ENCODE data around the gene TNK1. TPM values are rescaled to one million over a fixed set of nuclear protein-coding genes. Genes with fewer than 3 reads are reported as not detected.

Gene TNK1
- total RNA-seq, 1 experiment from 2014 or later, result 7.0 TPM

DNA sequence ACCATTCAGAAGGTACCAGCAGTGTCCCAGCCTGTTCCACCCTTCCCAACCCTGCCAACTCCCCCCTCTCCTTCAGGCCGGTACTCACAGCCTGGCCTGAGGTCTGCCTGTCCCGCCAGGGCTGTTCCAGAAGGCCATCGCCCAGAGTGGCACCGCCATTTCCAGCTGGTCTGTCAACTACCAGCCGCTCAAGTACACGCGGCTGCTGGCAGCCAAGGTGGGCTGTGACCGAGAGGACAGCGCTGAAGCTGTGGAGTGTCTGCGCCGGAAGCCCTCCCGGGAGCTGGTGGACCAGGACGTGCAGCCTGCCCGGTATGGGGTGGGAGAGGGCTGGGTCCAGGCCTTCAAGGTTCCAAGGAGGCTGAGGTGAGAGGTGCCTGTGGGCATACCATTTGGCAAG lies 33.9 kb downstream of the TNK1 start:
- Mint-ChIP-seq H3K9me3 (ENCODE audit: low read depth, unreplicated experiment) (no peaks in the 10 kb centered on the region), H3K36me3 (ENCODE audit: insufficient read depth, unreplicated experiment) (peaks cover 9% of the 10 kb centered on the region), H3K27me3 (ENCODE audit: unreplicated experiment) (peaks cover 14% of the 10 kb centered on the region), H3K4me3 (ENCODE audit: low read depth, unreplicated experiment) (no peak overlapping the region), H3K27ac (ENCODE audit: unreplicated experiment) (no peak overlapping the region), H3K4me1 (ENCODE audit: low read depth, unreplicated experiment) (no peaks in the 10 kb centered on the region)
- intact Hi-C loops (cut with micrococcal nuclease; ENCODE audit: unreplicated experiment), result no loop called here
- DNase-seq, result no peak
- BruUV-seq (replicated peaks), result no TSS peak
- TF ChIP-seq CTCF (IDR thresholded peaks at IDR 0.05; ENCODE audit: unreplicated experiment), result no peak
- CTCF ChIA-PET, result no interaction called here

DNA sequence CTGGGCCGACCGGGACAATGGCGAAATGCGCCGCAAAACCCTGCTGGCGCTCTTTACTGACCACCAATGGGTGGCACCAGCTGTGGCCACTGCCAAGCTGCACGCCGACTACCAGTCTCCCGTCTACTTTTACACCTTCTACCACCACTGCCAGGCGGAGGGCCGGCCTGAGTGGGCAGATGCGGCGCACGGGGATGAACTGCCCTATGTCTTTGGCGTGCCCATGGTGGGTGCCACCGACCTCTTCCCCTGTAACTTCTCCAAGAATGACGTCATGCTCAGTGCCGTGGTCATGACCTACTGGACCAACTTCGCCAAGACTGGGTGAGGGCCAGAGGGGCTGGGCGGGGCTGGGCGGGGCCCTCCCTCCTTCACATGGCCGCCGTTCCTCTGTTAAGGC lies 34.9 kb downstream of the TNK1 start:
- DNase-seq, result no peak
- H3K27ac Mint-ChIP-seq (ENCODE audit: unreplicated experiment), result no peak overlapping the region
- H3K27me3 Mint-ChIP-seq (ENCODE audit: unreplicated experiment), result peaks cover 15% of the 10 kb centered on the region
- H3K36me3 Mint-ChIP-seq (ENCODE audit: insufficient read depth, unreplicated experiment), result peaks cover 9% of the 10 kb centered on the region
- H3K4me1 Mint-ChIP-seq (ENCODE audit: low read depth, unreplicated experiment), result no peaks in the 10 kb centered on the region
- BruUV-seq (replicated peaks), result no TSS peak
- H3K4me3 Mint-ChIP-seq (ENCODE audit: low read depth, unreplicated experiment), result no peak overlapping the region
- intact Hi-C loops (cut with micrococcal nuclease; ENCODE audit: unreplicated experiment), result no loop called here
- CTCF ChIA-PET, result no interaction called here
- no peak for TF ChIP-seq CTCF (IDR thresholded peaks at IDR 0.05; ENCODE audit: unreplicated experiment)
- H3K9me3 Mint-ChIP-seq (ENCODE audit: low read depth, unreplicated experiment), result no peaks in the 10 kb centered on the region

DNA sequence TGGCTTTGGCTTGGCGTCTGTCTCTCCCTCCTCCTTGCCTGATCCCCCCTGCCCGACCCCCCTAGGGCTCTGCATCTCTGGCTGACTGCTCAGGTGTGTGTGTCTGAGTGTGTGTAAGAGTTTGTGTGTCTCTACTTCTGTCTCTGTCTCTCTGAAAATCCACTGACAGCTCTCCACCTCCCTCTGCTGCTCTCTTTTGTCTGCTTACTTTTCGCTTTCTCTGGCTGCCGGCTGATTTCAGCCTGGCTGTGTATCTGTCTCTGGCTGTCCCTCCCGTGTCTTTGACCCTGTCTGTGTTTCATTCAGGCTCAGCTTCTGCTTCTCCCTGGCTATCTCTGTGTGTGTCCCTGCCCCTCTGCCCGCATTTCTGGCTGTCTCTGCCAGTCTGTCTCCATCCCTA lies 35.4 kb downstream of the TNK1 start:
- intact Hi-C loops (cut with micrococcal nuclease; ENCODE audit: unreplicated experiment), result no loop called here
- CTCF ChIA-PET, result no interaction called here
- no peaks in the 10 kb centered on the region for H3K9me3 Mint-ChIP-seq (ENCODE audit: low read depth, unreplicated experiment)
- BruUV-seq (replicated peaks), result no TSS peak
- H3K27ac Mint-ChIP-seq (ENCODE audit: unreplicated experiment), result no peak overlapping the region
- no peak for TF ChIP-seq CTCF (IDR thresholded peaks at IDR 0.05; ENCODE audit: unreplicated experiment)
- DNase-seq, result no peak
- H3K36me3 Mint-ChIP-seq (ENCODE audit: insufficient read depth, unreplicated experiment), result peaks cover 4% of the 10 kb centered on the region
- H3K27me3 Mint-ChIP-seq (ENCODE audit: unreplicated experiment), result peaks cover 15% of the 10 kb centered on the region
- no peaks in the 10 kb centered on the region for H3K4me1 Mint-ChIP-seq (ENCODE audit: low read depth, unreplicated experiment)
- no peak overlapping the region for H3K4me3 Mint-ChIP-seq (ENCODE audit: low read depth, unreplicated experiment)

DNA sequence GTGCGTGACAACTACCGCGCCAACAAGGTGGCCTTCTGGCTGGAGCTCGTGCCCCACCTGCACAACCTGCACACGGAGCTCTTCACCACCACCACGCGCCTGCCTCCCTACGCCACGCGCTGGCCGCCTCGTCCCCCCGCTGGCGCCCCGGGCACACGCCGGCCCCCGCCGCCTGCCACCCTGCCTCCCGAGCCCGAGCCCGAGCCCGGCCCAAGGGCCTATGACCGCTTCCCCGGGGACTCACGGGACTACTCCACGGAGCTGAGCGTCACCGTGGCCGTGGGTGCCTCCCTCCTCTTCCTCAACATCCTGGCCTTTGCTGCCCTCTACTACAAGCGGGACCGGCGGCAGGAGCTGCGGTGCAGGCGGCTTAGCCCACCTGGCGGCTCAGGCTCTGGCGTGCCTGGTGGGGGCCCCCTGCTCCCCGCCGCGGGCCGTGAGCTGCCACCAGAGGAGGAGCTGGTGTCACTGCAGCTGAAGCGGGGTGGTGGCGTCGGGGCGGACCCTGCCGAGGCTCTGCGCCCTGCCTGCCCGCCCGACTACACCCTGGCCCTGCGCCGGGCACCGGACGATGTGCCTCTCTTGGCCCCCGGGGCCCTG lies 36.3 kb downstream of the TNK1 start:
- intact Hi-C loops (cut with micrococcal nuclease; ENCODE audit: unreplicated experiment), result no loop called here

More for the DNA sequence above, 36.3 kb downstream of the TNK1 start:
- no peak for TF ChIP-seq CTCF (IDR thresholded peaks at IDR 0.05; ENCODE audit: unreplicated experiment)
- no peak for DNase-seq
- no peaks in the 10 kb centered on the region for H3K4me1 Mint-ChIP-seq (ENCODE audit: low read depth, unreplicated experiment)
- CTCF ChIA-PET, result no interaction called here
- BruUV-seq (replicated peaks), result no TSS peak
- H3K27me3 Mint-ChIP-seq (ENCODE audit: unreplicated experiment), result peaks cover 15% of the 10 kb centered on the region
- H3K4me3 Mint-ChIP-seq (ENCODE audit: low read depth, unreplicated experiment), result no peak overlapping the region
- H3K36me3 Mint-ChIP-seq (ENCODE audit: insufficient read depth, unreplicated experiment), result peaks cover 4% of the 10 kb centered on the region
- no peak overlapping the region for H3K27ac Mint-ChIP-seq (ENCODE audit: unreplicated experiment)
- no peaks in the 10 kb centered on the region for H3K9me3 Mint-ChIP-seq (ENCODE audit: low read depth, unreplicated experiment)

Measured in Calu3 (cell line).